ENCODE results near the gene CHST12.
"Not testable (repeated sequence)": the region's sequence is repeated elsewhere in the genome, so short reads cannot be mapped to it uniquely, and the experiment has no call there.

CHST12 gene

GRCh38 chr7:2403014-2403717, at the start of gene CHST12:
TSS of gene CHST12 (plus strand) at chr7:2403611. CDS start at chr7:2432640, 29,029 bp downstream.
- no peak for FAIRE-seq

- no peak for FAIRE-seq
These were observed 49.5 kb upstream of the CHST12 start for GRCh38 chr7:2353936-2354185.

GRCh38 chr7:2354186-2354938, 49.0 kb upstream of the CHST12 start, which contains the start of gene EIF3B:
TSS of gene EIF3B (plus strand) at chr7:2354827. CDS start at chr7:2354922, 95 bp downstream.
- no peak for FAIRE-seq

GRCh38 chr7:2354939-2355704, 48.3 kb upstream of the CHST12 start:
- FAIRE-seq = no peak

- FAIRE-seq = no peak
These were observed 47.8 kb upstream of the CHST12 start for GRCh38 chr7:2355705-2356008.

GRCh38 chr7:2357165-2357564, 46.2 kb upstream of the CHST12 start:
- no peak for FAIRE-seq

GRCh38 chr7:2357571-2357970, 45.8 kb upstream of the CHST12 start:
- no peak for FAIRE-seq

GRCh38 chr7:2358968-2359527, 44.4 kb upstream of the CHST12 start:
- no peak for FAIRE-seq

GRCh38 chr7:2359610-2360009, 43.8 kb upstream of the CHST12 start:
- FAIRE-seq = no peak

GRCh38 chr7:2360796-2361195, 42.6 kb upstream of the CHST12 start:
- no peak for FAIRE-seq

GRCh38 chr7:2362385-2363088, 40.9 kb upstream of the CHST12 start:
- no peak for FAIRE-seq

- no peak for FAIRE-seq
These were observed 34.3 kb upstream of the CHST12 start for GRCh38 chr7:2369139-2369538.

GRCh38 chr7:2371329-2371728, 32.1 kb upstream of the CHST12 start:
- no peak for FAIRE-seq

- no peak for FAIRE-seq
These were observed 30.7 kb upstream of the CHST12 start for GRCh38 chr7:2372724-2373123.

- FAIRE-seq = no peak
These were observed 30.3 kb upstream of the CHST12 start for GRCh38 chr7:2373124-2373556.

GRCh38 chr7:2373646-2374045, 29.8 kb upstream of the CHST12 start:
- FAIRE-seq = no peak

- FAIRE-seq = no peak
These were observed 29.0 kb upstream of the CHST12 start for GRCh38 chr7:2374401-2374800.

- FAIRE-seq = no peak
These were observed 28.3 kb upstream of the CHST12 start for GRCh38 chr7:2374830-2375728.

- no peak for FAIRE-seq
These were observed 26.9 kb upstream of the CHST12 start for GRCh38 chr7:2376351-2377154.

GRCh38 chr7:2377492-2377891, 25.9 kb upstream of the CHST12 start:
- not testable (repeated sequence) for FAIRE-seq

GRCh38 chr7:2378125-2378524, 25.3 kb upstream of the CHST12 start:
- not testable (repeated sequence) for FAIRE-seq
